Heart left ventricle (tissue), 16 donors: ENCODE results near the gene LACRT. TPM values are rescaled to one million over a fixed set of nuclear protein-coding genes. Genes with fewer than 3 reads are reported as not detected.

Experiments
- ATAC-seq, 4 donors: fragments of 200-7000 bp; cut with Tn5 transposase; one replicate each; pipeline ENCODE4 v1.9.1; 2020 to 2022; ENCODE audit warnings: moderate library complexity in 4 of 4, mild to moderate bottlenecking in 3 of 4, moderate number of reproducible peaks in 1 of 4
- DNase-seq, 5 donors: peaks; one replicate each; pipeline ENCODE4 v3.0.0-alpha.2; 2020
- H3K27ac ChIP-seq, 12 donors: fragments of 200-600 bp; sonication (generic) in 4 of 12; one replicate each; pipeline versions ENCODE4 v1.5.0 to v1.8.0; 2016 to 2022; ENCODE audit warnings: mild to moderate bottlenecking in 2 of 12
- H3K27me3 ChIP-seq, 9 donors: fragments of 200-600 bp; sonication (generic) in 2 of 9; one replicate each; pipeline versions ENCODE4 v1.5.1 to v1.8.0; 2016 to 2022; ENCODE audit warnings: mild to moderate bottlenecking in 3 of 9
- H3K36me3 ChIP-seq, 9 donors: fragments of 200-600 bp; sonication (generic) in 2 of 9; one replicate each; pipeline versions ENCODE4 v1.5.0 to v1.8.0; 2018 to 2022; ENCODE audit warnings: mild to moderate bottlenecking in 2 of 9
- H3K4me1 ChIP-seq, 12 donors: fragments of 200-600 bp; sonication (generic) in 4 of 12; one replicate each; pipeline versions ENCODE4 v1.5.0 to v1.8.0; 2016 to 2022; ENCODE audit warnings: mild to moderate bottlenecking in 3 of 12
- H3K4me3 ChIP-seq, 12 donors: fragments of 200-600 bp; sonication (generic) in 4 of 12; one replicate each; pipeline versions ENCODE4 v1.5.0 to v1.8.0; 2017 to 2022; ENCODE audit warnings: mild to moderate bottlenecking in 9 of 12, moderate library complexity in 4 of 12
- H3K9me3 ChIP-seq, 12 donors: fragments of 200-600 bp; sonication (generic) in 4 of 12; one replicate each; pipeline versions ENCODE4 v1.5.0 to v1.8.0; 2016 to 2022; ENCODE audit warnings: mild to moderate bottlenecking in 1 of 12
- CTCF ChIP-seq, 12 donors: fragments of 200-600 bp; sonication (generic) in 4 of 12; IDR thresholded peaks; one replicate each; pipeline versions ENCODE4 v1.5.0 to v1.8.0; 2018 to 2022; ENCODE audit warnings: antibody characterized with exemption in 12 of 12, mild to moderate bottlenecking in 5 of 12
- POLR2A ChIP-seq, 2 donors: fragments of 450-650 bp; IDR thresholded peaks; one replicate each; pipeline ENCODE4 v1.6.1; 2017; ENCODE audit warnings: antibody characterized with exemption in 2 of 2, mild to moderate bottlenecking in 2 of 2, moderate library complexity in 2 of 2
- WGBS, 4 donors: extraction: QIAGEN DNeasy Blood & Tissue Kit in 2 of 4; methylation state at CpG; one replicate each; pipeline versions ENCODE4 v1.1.5 to v1.1.7; 2013 to 2018; 5-methylcytosine and 5-hydroxymethylcytosine counted together
- intact Hi-C, 10 donors: fragments of 100-400 bp; cut with DNase I; formaldehyde crosslinking; loops; one replicate each; pipeline versions ENCODE4 v1.11.1 to v1.14.2; 2022
- polyA plus RNA-seq, 2 donors: library from polyadenylated mRNA; stranded (reverse); fragments of 200-250 nt; gene quantifications; one replicate each; pipeline ENCODE4 v1.2.3, GENCODE V29; 2013
- total RNA-seq, 9 donors: library from RNA; depleted of rRNA in 2 of 9; stranded (reverse); fragments of >200 nt in 2 of 9; fragmentation: NEBNext Ultra II Directional in 3 of 9; extraction: Animal tissue kit (Norgen Biotek cat#: 25700) in 3 of 9; gene quantifications; one replicate each; pipeline versions ENCODE4 v1.1.0 to v1.2.4, GENCODE V29; 2016 to 2023
- donor health status: ischemic (EF 13 %, LVEDD 7.1; RV severe dilation, severe dysfunction).
- donor health status: healthy with polysubstance abuse.
- donor health status: DM: no; HTN: yes; CAD: no.
- donor health status: DM: no; HTN: no; CAD: no.
- donor health status: ischemic (EF 25% LVEDD 6.9; RV normal size, moderate dysfunction).
- donor health status: ischemic (EF 25% LVEDD 5.7; RV mildly dilated, moderate dysfunction).
- donor health status: healthy.
- donor health status: DM: yes; HTN: yes; CAD: no.
- donor health status: ischemic (EF 35%, LVEDD 5.7; RV mildly dilated, moderate dysfunction).
- donor health status: nonischemic (EF 11% LVEDD 7.7; RV severe dilation, severe dysfunction).
- donor health status: DM: yes; HTN: yes; CAD: no.
- donor health status: PGD.
- donor health status: ischemic (EF 29% LVEDD 5.4; RV normal size, mild dysfunction).
- donor health status: nonischemic (EF 23%, LVEDD 6.1; RV moderate dilation, normal function).

LACRT gene
- total and polyA plus RNA-seq, 11 donors, result not detected

- 66 to 84% (median 80%) methylated on average over 4 of the region's 4 CpGs for WGBS, 4 donors
- no peaks in the 10 kb centered on the region for H3K9me3 ChIP-seq
- peaks cover 0 to 25% (median 6%) of the 10 kb centered on the region in 9 donors for H3K27me3 ChIP-seq
- H3K4me3 ChIP-seq, result no peak overlapping the region
- H3K27ac ChIP-seq, result no peak overlapping the region
- H3K4me1 ChIP-seq, result peaks cover 0 to 28% (median 7%) of the 10 kb centered on the region in 12 donors
- no peak for TF ChIP-seq CTCF (IDR thresholded peaks at IDR 0.05)
- TF ChIP-seq POLR2A (IDR thresholded peaks at IDR 0.05), result no peak
- no peak for DNase-seq
- ATAC-seq, result no peak
- intact Hi-C loops, result loop anchor here in 3 of 10 donors (10.0 kb wide), 1 partner anchor 362 kb away; no protein-coding TSS in a partner anchor
- no peaks in the 10 kb centered on the region for H3K36me3 ChIP-seq
These were observed 41.6 kb downstream of the LACRT start for GRCh38 chr12:54593135-54593534.

GRCh38 chr12:54592316-54592715 lies 42.4 kb downstream of the LACRT start:
- H3K27me3 ChIP-seq, result peaks cover 0 to 33% (median 10%) of the 10 kb centered on the region in 9 donors
- TF ChIP-seq CTCF (IDR thresholded peaks at IDR 0.05) (no peak), POLR2A (IDR thresholded peaks at IDR 0.05) (no peak)
- ATAC-seq (no peak), DNase-seq (no peak)
- no peak overlapping the region for H3K4me3 ChIP-seq
- H3K4me1 ChIP-seq, result peaks cover 0 to 29% (median 11%) of the 10 kb centered on the region in 12 donors
- no peak overlapping the region for H3K27ac ChIP-seq
- no peaks in the 10 kb centered on the region for H3K9me3 ChIP-seq
- H3K36me3 ChIP-seq, result no peaks in the 10 kb centered on the region
- 73 to 88% (median 82%) methylated on average over 2 of the region's 2 CpGs for WGBS, 4 donors
- intact Hi-C loops, result loop anchor here in 3 of 10 donors (10.0 kb wide), 1 partner anchor 362 kb away; no protein-coding TSS in a partner anchor

- DNase-seq (peak in 1 of 5 donors; percentile 41), ATAC-seq (peak; percentile 39 to 64 (median 44))
- Histone ChIP-seq H3K4me1 (peaks cover 0 to 39% (median 12%) of the 10 kb centered on the region in 12 donors), H3K27ac (peak overlapping the region in 1 of 12 donors; percentile 77), H3K27me3 (peaks cover 0 to 41% (median 15%) of the 10 kb centered on the region in 9 donors), H3K9me3 (no peaks in the 10 kb centered on the region), H3K36me3 (no peaks in the 10 kb centered on the region), H3K4me3 (no peak overlapping the region)
- 27 to 37% (median 29%) methylated on average over 7 of the region's 7 CpGs for WGBS, 4 donors
- intact Hi-C loops, result loop anchor here in 3 of 10 donors (10.0 kb wide), 1 partner anchor 364 kb away; no protein-coding TSS in a partner anchor
- TF ChIP-seq POLR2A (IDR thresholded peaks at IDR 0.05) (no peak), CTCF (IDR thresholded peaks at IDR 0.05) (no peak)
These were observed 43.6 kb downstream of the LACRT start for GRCh38 chr12:54590978-54591591.

- TF ChIP-seq POLR2A (IDR thresholded peaks at IDR 0.05), result no peak
- TF ChIP-seq CTCF (IDR thresholded peaks at IDR 0.05), result no peak
- peaks cover 0 to 41% (median 15%) of the 10 kb centered on the region in 9 donors for H3K27me3 ChIP-seq
- 58 to 77% (median 66%) methylated on average over 5 of the region's 5 CpGs for WGBS, 4 donors
- intact Hi-C loops, result loop anchor here in 3 of 10 donors (10.0 kb wide), 1 partner anchor 365 kb away; no protein-coding TSS in a partner anchor
- ATAC-seq (no peak), DNase-seq (no peak)
- peak overlapping the region in 1 of 12 donors; percentile 77 for H3K27ac ChIP-seq
- no peak overlapping the region for H3K4me3 ChIP-seq
- H3K36me3 ChIP-seq, result no peaks in the 10 kb centered on the region
- peaks cover 0 to 39% (median 12%) of the 10 kb centered on the region in 12 donors for H3K4me1 ChIP-seq
- H3K9me3 ChIP-seq, result no peaks in the 10 kb centered on the region
These were observed 44.7 kb downstream of the LACRT start for GRCh38 chr12:54589964-54590363.
